PC-3 (cell line): ENCODE measurements around the gene PFKM.

Experiments used
- CTCF ChIP-seq: fragments of 300-600 bp; sonication (generic); conservative IDR thresholded peaks from 2 replicates; pipeline ENCODE4 v1.5.1; 2017; ENCODE audit warnings: antibody characterized with exemption, low read depth, mild to moderate bottlenecking, low read length
- EZH2 ChIP-seq: fragments of 300-600 bp; sonication (generic); IDR thresholded peaks from one replicate; pipeline ENCODE4 v1.6.1; 2017; ENCODE audit warnings: antibody characterized with exemption, mild to moderate bottlenecking, low read length; ENCODE audit not compliant: unreplicated experiment

- no peak for TF ChIP-seq EZH2
- no peak for TF ChIP-seq CTCF
Observed at GRCh38 chr12:48177982-48178381, 58.8 kb downstream of the PFKM start.
